Heart right ventricle (tissue), 16 donors: ENCODE results near the gene PIEZO1. TPM values are rescaled to one million over a fixed set of nuclear protein-coding genes. Genes with fewer than 3 reads are reported as not detected.

ENCODE experiments used
- ATAC-seq, 8 donors: fragments of 200-7000 bp; cut with Tn5 transposase; one replicate each; pipeline ENCODE4 v1.9.1; 2020; ENCODE audit warnings: mild to moderate bottlenecking in 8 of 8, moderate library complexity in 8 of 8, moderate number of reproducible peaks in 1 of 8
- DNase-seq, 2 donors: peaks; one replicate each; pipeline ENCODE4 v3.0.0-alpha.2; 2020
- H3K27ac ChIP-seq, 10 donors: fragments of 200-600 bp; sonication (generic) in 2 of 10; one replicate each; pipeline versions ENCODE4 v1.5.0 to v1.8.0; 2020 to 2022; ENCODE audit warnings: mild to moderate bottlenecking in 3 of 10
- H3K27me3 ChIP-seq, 7 donors: fragments of 200-600 bp; one replicate each; pipeline ENCODE4 v1.8.0; 2021 to 2022; ENCODE audit warnings: mild to moderate bottlenecking in 2 of 7
- H3K36me3 ChIP-seq, 9 donors: fragments of 200-600 bp; sonication (generic) in 1 of 9; one replicate each; pipeline versions ENCODE4 v1.5.0 to v1.8.0; 2020 to 2022; ENCODE audit warnings: mild to moderate bottlenecking in 2 of 9
- H3K4me1 ChIP-seq, 9 donors: fragments of 200-600 bp; sonication (generic) in 1 of 9; one replicate each; pipeline versions ENCODE4 v1.5.0 to v1.8.0; 2020 to 2022; ENCODE audit warnings: mild to moderate bottlenecking in 4 of 9
- H3K4me3 ChIP-seq, 10 donors: fragments of 200-600 bp; sonication (generic) in 2 of 10; one replicate each; pipeline versions ENCODE4 v1.5.0 to v1.8.0; 2020 to 2022; ENCODE audit warnings: mild to moderate bottlenecking in 7 of 10, moderate library complexity in 2 of 10
- H3K9me3 ChIP-seq, 11 donors: fragments of 200-600 bp in 10 of 11; sonication (generic) in 2 of 11; one replicate each; pipeline versions ENCODE4 v1.5.0 to v1.8.0; 2013 to 2022; ENCODE audit warnings: mild to moderate bottlenecking in 2 of 11, control low read depth in 1 of 11, moderate library complexity in 1 of 11
- WGBS, 2 donors: extraction: QIAGEN DNeasy Blood & Tissue Kit; methylation state at CpG; one replicate each; pipeline ENCODE4 v1.1.7; 2013; ENCODE audit warnings: inconsistent platforms in 1 of 2; 5-methylcytosine and 5-hydroxymethylcytosine counted together
- intact Hi-C, 10 donors: fragments of 100-400 bp; cut with DNase I; formaldehyde crosslinking; loops; one replicate each; pipeline versions ENCODE4 v1.11.1 to v1.14.2; 2022
- polyA plus RNA-seq, 2 donors: library from polyadenylated mRNA; stranded (reverse); fragments of 200-250 nt; gene quantifications; one replicate each; pipeline ENCODE4 v1.2.3, GENCODE V29; 2013
- total RNA-seq, 10 donors: library from RNA; stranded (reverse); fragmentation: NEBNext Ultra II Directional in 3 of 10; extraction: Animal tissue kit (Norgen Biotek cat#: 25700) in 3 of 10; gene quantifications; one replicate each; pipeline versions ENCODE4 v1.2.1 to v1.2.4, GENCODE V29; 2021 to 2023
- TF ChIP-seq, protein P1 (sequence below), 9 donors: fragments of 200-600 bp; sonication (generic) in 2 of 9; IDR thresholded peaks; one replicate each; pipeline versions ENCODE4 v1.5.0 to v1.8.0; 2021 to 2022; ENCODE audit warnings: antibody characterized with exemption in 9 of 9, mild to moderate bottlenecking in 5 of 9, moderate library complexity in 1 of 9
- donor health status: Arrhythmogenic right ventricular cardiomyopathy.
- donor health status: ischemic (EF 13 %, LVEDD 7.1; RV severe dilation, severe dysfunction).
- donor health status: healthy with polysubstance abuse.
- donor health status: DM: no; HTN: yes; CAD: no.
- donor health status: DM: no; HTN: no; CAD: no.
- donor health status: ischemic (EF 25% LVEDD 6.9; RV normal size, moderate dysfunction).
- donor health status: ischemic (EF 25% LVEDD 5.7; RV mildly dilated, moderate dysfunction).
- donor health status: healthy.
- donor health status: DM: yes; HTN: yes; CAD: no.
- donor health status: Ischemic cardiomyopathy.
- donor health status: ischemic (EF 35%, LVEDD 5.7; RV mildly dilated, moderate dysfunction).
- donor health status: nonischemic (EF 11% LVEDD 7.7; RV severe dilation, severe dysfunction).
- donor health status: DM: yes; HTN: yes; CAD: no.
- donor health status: PGD.
- donor health status: ischemic (EF 29% LVEDD 5.4; RV normal size, mild dysfunction).
- donor health status: nonischemic (EF 23%, LVEDD 6.1; RV moderate dilation, normal function).

PIEZO1 gene
- total and polyA plus RNA-seq, 12 donors: 12.3 to 78.2 (median 18.0) TPM

DNA sequence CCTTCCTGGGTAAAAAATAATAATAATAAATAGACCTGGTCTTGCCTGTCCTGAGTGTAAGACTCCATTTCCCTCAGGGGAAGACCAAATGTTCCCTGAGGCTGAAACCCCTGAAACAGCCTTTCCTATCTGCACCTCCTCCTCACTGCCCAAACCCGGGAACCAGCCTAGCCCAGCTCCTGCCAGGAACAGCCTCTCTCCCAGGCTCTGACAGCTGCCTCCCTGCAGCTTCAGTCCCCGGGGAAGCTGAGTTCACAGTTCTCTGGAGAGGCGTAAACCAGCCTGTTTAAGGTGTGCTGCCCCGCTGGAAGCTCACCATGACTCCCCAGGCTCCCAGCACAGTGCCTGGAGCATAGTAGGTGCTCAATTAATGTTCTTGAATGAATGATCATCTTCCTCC lies 11.3 kb upstream of the PIEZO1 start:
- no peak overlapping the region for H3K4me3 ChIP-seq
- peaks cover 0 to 38% (median 22%) of the 10 kb centered on the region in 7 donors for H3K27me3 ChIP-seq
- WGBS, 2 donors: 74 to 81% methylated on average over 4 of the region's 4 CpGs
- peaks cover 0 to 27% (median 0%) of the 10 kb centered on the region in 9 donors for H3K4me1 ChIP-seq
- H3K27ac ChIP-seq: no peak overlapping the region
- no peaks in the 10 kb centered on the region for H3K9me3 ChIP-seq
- TF ChIP-seq, protein P1, sequence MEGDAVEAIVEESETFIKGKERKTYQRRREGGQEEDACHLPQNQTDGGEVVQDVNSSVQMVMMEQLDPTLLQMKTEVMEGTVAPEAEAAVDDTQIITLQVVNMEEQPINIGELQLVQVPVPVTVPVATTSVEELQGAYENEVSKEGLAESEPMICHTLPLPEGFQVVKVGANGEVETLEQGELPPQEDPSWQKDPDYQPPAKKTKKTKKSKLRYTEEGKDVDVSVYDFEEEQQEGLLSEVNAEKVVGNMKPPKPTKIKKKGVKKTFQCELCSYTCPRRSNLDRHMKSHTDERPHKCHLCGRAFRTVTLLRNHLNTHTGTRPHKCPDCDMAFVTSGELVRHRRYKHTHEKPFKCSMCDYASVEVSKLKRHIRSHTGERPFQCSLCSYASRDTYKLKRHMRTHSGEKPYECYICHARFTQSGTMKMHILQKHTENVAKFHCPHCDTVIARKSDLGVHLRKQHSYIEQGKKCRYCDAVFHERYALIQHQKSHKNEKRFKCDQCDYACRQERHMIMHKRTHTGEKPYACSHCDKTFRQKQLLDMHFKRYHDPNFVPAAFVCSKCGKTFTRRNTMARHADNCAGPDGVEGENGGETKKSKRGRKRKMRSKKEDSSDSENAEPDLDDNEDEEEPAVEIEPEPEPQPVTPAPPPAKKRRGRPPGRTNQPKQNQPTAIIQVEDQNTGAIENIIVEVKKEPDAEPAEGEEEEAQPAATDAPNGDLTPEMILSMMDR (IDR thresholded peaks at IDR 0.05): no peak
- ATAC-seq: no peak
- intact Hi-C loops: no loop called here
- DNase-seq: no peak
- no peaks in the 10 kb centered on the region for H3K36me3 ChIP-seq

DNA sequence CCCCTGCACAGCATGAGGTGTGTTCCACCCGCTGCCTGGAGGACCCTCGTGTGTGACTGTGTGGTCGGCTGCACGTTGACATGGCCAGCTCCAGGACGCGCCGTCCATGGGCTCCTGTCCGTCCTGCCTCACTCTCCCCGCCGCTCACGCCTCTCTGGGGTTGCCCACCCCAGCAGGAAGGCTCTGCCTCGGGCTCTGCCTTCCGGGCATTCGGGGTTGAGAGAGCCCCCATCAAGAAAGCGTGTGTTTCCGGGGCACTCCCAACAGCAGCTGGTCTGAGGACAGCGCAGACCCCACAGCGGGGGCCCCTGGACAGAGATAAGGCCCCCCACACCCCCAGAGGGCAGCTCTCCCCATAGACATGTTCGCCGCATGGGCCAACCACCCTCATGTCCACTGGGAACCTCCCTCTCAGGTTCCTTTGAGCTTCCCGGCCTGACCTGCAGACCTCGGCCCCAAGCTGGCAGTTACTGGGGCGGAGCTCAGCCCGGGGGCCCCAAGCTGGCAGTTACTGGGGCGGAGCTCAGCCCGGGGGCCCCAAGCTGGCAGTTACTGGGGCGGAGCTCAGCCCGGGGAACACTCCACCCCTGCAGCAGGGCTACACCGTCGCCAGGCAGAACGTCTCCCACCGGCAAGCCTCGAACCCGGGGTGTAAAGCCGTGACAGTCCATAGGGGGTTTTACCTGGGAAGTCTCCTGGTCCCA lies 8.4 kb upstream of the PIEZO1 start:
- ATAC-seq (peak in 1 of 8 donors; percentile 5), DNase-seq (no peak)
- Histone ChIP-seq H3K4me1 (peaks cover 0 to 34% (median 9%) of the 10 kb centered on the region in 9 donors), H3K4me3 (no peak overlapping the region), H3K9me3 (no peaks in the 10 kb centered on the region), H3K27me3 (peaks cover 0 to 53% (median 22%) of the 10 kb centered on the region in 7 donors), H3K36me3 (no peaks in the 10 kb centered on the region), H3K27ac (no peak overlapping the region)
- 63% methylated on average over 35 of the region's 35 CpGs for WGBS, 2 donors
- TF ChIP-seq, protein P1 (IDR thresholded peaks at IDR 0.05): no peak
- intact Hi-C loops: no loop called here

GRCh38 chr16:88792668-88793250 lies 7.7 kb upstream of the PIEZO1 start:
- DNase-seq (no peak), ATAC-seq (peak in 1 of 8 donors; percentile 12)
- 81% methylated on average over 12 of the region's 12 CpGs for WGBS, 2 donors
- H3K4me3 ChIP-seq: no peak overlapping the region
- H3K36me3 ChIP-seq: no peaks in the 10 kb centered on the region
- H3K27me3 ChIP-seq: peaks cover 0 to 53% (median 22%) of the 10 kb centered on the region in 7 donors
- intact Hi-C loops: no loop called here
- H3K4me1 ChIP-seq: peaks cover 0 to 34% (median 9%) of the 10 kb centered on the region in 9 donors
- no peak overlapping the region for H3K27ac ChIP-seq
- H3K9me3 ChIP-seq: no peaks in the 10 kb centered on the region
- TF ChIP-seq, protein P1 (IDR thresholded peaks at IDR 0.05): no peak

DNA sequence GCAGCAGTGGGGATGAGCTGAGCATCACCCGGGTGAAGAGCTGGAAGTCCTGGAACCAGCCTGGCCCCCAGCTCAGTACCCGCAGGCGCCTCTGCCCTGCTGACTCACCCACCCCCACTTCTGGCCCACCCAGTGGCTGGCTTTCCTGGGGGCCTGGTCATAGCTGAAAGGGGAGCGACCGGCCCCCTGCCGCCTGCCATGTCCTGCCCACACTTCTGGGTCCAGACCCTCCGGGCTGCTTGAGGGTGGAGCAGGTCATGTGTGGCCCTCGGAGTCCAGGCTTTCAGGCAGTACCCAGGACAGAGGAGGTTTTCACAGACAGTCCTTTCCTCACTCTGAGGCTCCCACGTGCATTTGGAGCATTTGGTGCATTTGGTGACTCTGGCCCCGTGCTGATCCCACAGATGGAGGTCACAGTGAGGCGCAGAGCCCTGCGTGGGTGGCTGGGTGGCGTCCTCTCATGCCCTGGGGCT lies 7.1 kb upstream of the PIEZO1 start:
- intact Hi-C loops: no loop called here

More for the DNA sequence above, 7.1 kb upstream of the PIEZO1 start:
- 78 to 79% methylated on average over 13 of the region's 13 CpGs for WGBS, 2 donors
- no peak overlapping the region for H3K27ac ChIP-seq
- ATAC-seq (peak in 1 of 8 donors; percentile 23), DNase-seq (no peak)
- no peak overlapping the region for H3K4me3 ChIP-seq
- TF ChIP-seq, protein P1 (IDR thresholded peaks at IDR 0.05): no peak
- no peaks in the 10 kb centered on the region for H3K9me3 ChIP-seq
- no peaks in the 10 kb centered on the region for H3K36me3 ChIP-seq
- peaks cover 0 to 34% (median 9%) of the 10 kb centered on the region in 9 donors for H3K4me1 ChIP-seq
- peaks cover 0 to 53% (median 22%) of the 10 kb centered on the region in 7 donors for H3K27me3 ChIP-seq
